H1 (cell line): Measurements from ENCODE around the gene CCDC18. TPM values are rescaled to one million over a fixed set of nuclear protein-coding genes. Genes with fewer than 3 reads are reported as not detected.

Experiments used
- CTCF ChIA-PET: fragments of 300-600 bp; sonication (Branson Sonifier 250); formaldehyde crosslinking; loops from one replicate; lab custom pipeline; 2021; ENCODE audit not compliant: partially characterized antibody; lab: Charles Lee
- POLR2A ChIA-PET: fragments of 300-600 bp; sonication (Branson Sonifier 250); formaldehyde crosslinking; loops from one replicate; lab custom pipeline; 2021; ENCODE audit warnings: inconsistent platforms; ENCODE audit not compliant: partially characterized antibody; lab: Charles Lee
- DNase-seq, 2 experiments: peaks; one replicate each; pipeline versions ENCODE4 v3.0.0 to v3.0.0-alpha.2; 2010 to 2022; ENCODE audit warnings: low spot score in 2 of 2, low read depth in 1 of 2, mixed read lengths in 1 of 2
- FAIRE-seq: peaks from 2 replicates; lab custom pipeline; 2011; peaks lifted over from hg19 to GRCh38; lab: Jason Lieb, UNC
- H2AFZ ChIP-seq: 2 replicates; pipeline ENCODE4 v1.8.1; 2012; ENCODE audit warnings: low read length, inconsistent platforms
- H2AK5ac ChIP-seq: 2 replicates; pipeline ENCODE4 v1.6.1; 2013; ENCODE audit warnings: low read depth, low read length
- H2BK120ac ChIP-seq: replicated peaks from 2 replicates; pipeline ENCODE3; 2013; ENCODE audit warnings: low read depth, low read length, inconsistent platforms
- H2BK12ac ChIP-seq: 2 replicates; pipeline ENCODE4 v1.6.1; 2013; ENCODE audit warnings: low read depth, low read length
- H2BK15ac ChIP-seq: 2 replicates; pipeline ENCODE4 v1.6.1; 2013; ENCODE audit warnings: low read length
- H2BK20ac ChIP-seq: 2 replicates; pipeline ENCODE4 v1.6.1; 2013; ENCODE audit warnings: low read length
- H2BK5ac ChIP-seq: 2 replicates; pipeline ENCODE4 v1.6.1; 2013; ENCODE audit warnings: low read depth, low read length
- H3K14ac ChIP-seq: 2 replicates; pipeline ENCODE4 v1.6.1; 2013; ENCODE audit warnings: inconsistent platforms; ENCODE audit not compliant: insufficient read length
- H3K18ac ChIP-seq: 2 replicates; pipeline ENCODE4 v1.6.1; 2013; ENCODE audit warnings: low read length; ENCODE audit errors: extremely low read depth
- H3K23ac ChIP-seq: 2 replicates; pipeline ENCODE4 v1.6.1; 2013; ENCODE audit warnings: inconsistent platforms; ENCODE audit not compliant: insufficient read length
- H3K23me2 ChIP-seq: 2 replicates; pipeline ENCODE4 v1.6.1; 2013; ENCODE audit warnings: low read depth, low read length
- H3K27ac ChIP-seq: 2 replicates; pipeline ENCODE4 v1.6.1; 2011; ENCODE audit warnings: low read depth, low read length, inconsistent platforms
- H3K27me3 ChIP-seq, 4 experiments: replicated peaks in 1 of 4; 1 replicate in 1 of 4; 2 replicates in 3 of 4; pipeline versions ENCODE4 v1.6.1 to v1.8.1; 2011 to 2013; ENCODE audit warnings: low read length in 3 of 4, mild to moderate bottlenecking in 3 of 4, inconsistent platforms in 2 of 4, mixed read lengths in 2 of 4, moderate library complexity in 1 of 4; ENCODE audit not compliant: control insufficient read depth in 3 of 4, insufficient read depth in 3 of 4; ENCODE audit errors: extremely low read depth in 1 of 4
- H3K36me3 ChIP-seq, 4 experiments: 2 replicates each; pipeline versions ENCODE4 v1.6.1 to v1.8.1; 2011 to 2013; ENCODE audit warnings: mild to moderate bottlenecking in 4 of 4, low read length in 3 of 4, moderate library complexity in 2 of 4, control low read depth in 1 of 4, inconsistent platforms in 1 of 4; ENCODE audit not compliant: insufficient read depth in 4 of 4, control insufficient read depth in 2 of 4
- H3K4ac ChIP-seq: replicated peaks from 2 replicates; pipeline ENCODE3; 2013; ENCODE audit warnings: low read length, low read depth, mixed read lengths, inconsistent platforms; ENCODE audit not compliant: insufficient read length
- H3K4me1 ChIP-seq, 4 experiments: replicated peaks in 1 of 4; 1 replicate in 1 of 4; 2 replicates in 3 of 4; pipeline versions ENCODE4 v1.6.1 to v1.8.1; 2011 to 2013; ENCODE audit warnings: low read length in 3 of 4, inconsistent platforms in 2 of 4, mixed read lengths in 1 of 4; ENCODE audit not compliant: insufficient read depth in 4 of 4, control insufficient read depth in 3 of 4
- H3K4me2 ChIP-seq, 2 experiments: 2 replicates each; pipeline versions ENCODE4 v1.6.1 to v1.8.1; 2011 to 2013; ENCODE audit warnings: low read depth in 2 of 2, low read length in 2 of 2, control low read depth in 1 of 2, inconsistent platforms in 1 of 2, mild to moderate bottlenecking in 1 of 2; ENCODE audit not compliant: insufficient read depth in 1 of 2
- H3K4me3 ChIP-seq, 4 experiments: fragments of 200-600, 300-600 bp in 1 of 4; sonication (generic), shearing (Covaris generic), sonication (Bioruptor Twin) in 1 of 4; 2 replicates each; pipeline versions ENCODE4 v1.5.1 to v1.8.1; 2011 to 2016; ENCODE audit warnings: low read length in 4 of 4, low read depth in 3 of 4, control low read depth in 2 of 4, inconsistent platforms in 2 of 4, mild to moderate bottlenecking in 2 of 4, mixed read lengths in 1 of 4, moderate library complexity in 1 of 4; ENCODE audit not compliant: insufficient read depth in 2 of 4; ENCODE audit errors: extremely low read depth in 1 of 4
- H3K56ac ChIP-seq: replicated peaks from 2 replicates; pipeline ENCODE3; 2013; ENCODE audit warnings: low read depth, mild to moderate bottlenecking, mixed read lengths, low read length, inconsistent platforms; ENCODE audit not compliant: insufficient read length
- H3K79me1 ChIP-seq: 2 replicates; pipeline ENCODE4 v1.6.1; 2013; ENCODE audit warnings: low read depth, low read length, control low read depth
- H3K79me2 ChIP-seq, 2 experiments: 2 replicates each; pipeline versions ENCODE4 v1.6.1 to v1.8.1; 2012 to 2013; ENCODE audit warnings: low read length in 2 of 2, mild to moderate bottlenecking in 2 of 2, inconsistent platforms in 1 of 2; ENCODE audit not compliant: insufficient read depth in 2 of 2, control insufficient read depth in 1 of 2
- H3K9ac ChIP-seq, 4 experiments: replicated peaks in 1 of 4; 1 replicate in 1 of 4; 2 replicates in 3 of 4; pipeline versions ENCODE4 v1.6.1 to v1.8.1; 2011 to 2013; ENCODE audit warnings: low read depth in 3 of 4, low read length in 3 of 4, control low read depth in 2 of 4, mild to moderate bottlenecking in 2 of 4, moderate library complexity in 2 of 4, inconsistent platforms in 1 of 4; ENCODE audit errors: extremely low read depth in 1 of 4
- H3K9me3 ChIP-seq, 2 experiments: 2 replicates each; pipeline versions ENCODE4 v1.6.1 to v1.8.1; 2012 to 2013; ENCODE audit warnings: mild to moderate bottlenecking in 2 of 2, moderate library complexity in 2 of 2, control low read depth in 1 of 2, inconsistent platforms in 1 of 2, low read depth in 1 of 2, low read length in 1 of 2, mixed read lengths in 1 of 2; ENCODE audit not compliant: insufficient read depth in 2 of 2
- H4K20me1 ChIP-seq, 2 experiments: replicated peaks in 1 of 2; 2 replicates each; pipeline versions ENCODE3 to v1.8.1; 2011 to 2013; ENCODE audit warnings: inconsistent platforms in 2 of 2, low read length in 2 of 2, mild to moderate bottlenecking in 1 of 2; ENCODE audit not compliant: insufficient read depth in 2 of 2, control insufficient read depth in 1 of 2
- H4K5ac ChIP-seq: 2 replicates; pipeline ENCODE4 v1.6.1; 2013; ENCODE audit warnings: low read length, low read depth, mixed read lengths, inconsistent platforms; ENCODE audit not compliant: insufficient read length
- H4K8ac ChIP-seq: 2 replicates; pipeline ENCODE4 v1.8.0; 2013; ENCODE audit warnings: mild to moderate bottlenecking, moderate library complexity, low read length, inconsistent platforms; ENCODE audit not compliant: insufficient read depth; ENCODE audit errors: extremely low read depth
- H4K91ac ChIP-seq: replicated peaks from 2 replicates; pipeline ENCODE3; 2013; ENCODE audit warnings: low read length, mixed read lengths, inconsistent platforms; ENCODE audit not compliant: insufficient read length
- BCL11A ChIP-seq, 2 experiments: IDR thresholded peaks; one replicate each; pipeline ENCODE4 v1.6.1; 2011; ENCODE audit warnings: low read depth in 2 of 2, low read length in 2 of 2, mild to moderate bottlenecking in 2 of 2
- HDAC6 ChIP-seq: IDR thresholded peaks from one replicate; pipeline ENCODE4 v1.7.1; 2012; ENCODE audit warnings: low read depth, mild to moderate bottlenecking, inconsistent platforms, low read length, moderate library complexity
- MAFK ChIP-seq: IDR thresholded peaks from 2 replicates; pipeline ENCODE4 v1.6.1; 2012; ENCODE audit warnings: low read depth, mild to moderate bottlenecking, improper control_type of control experiment, low read length
- MAX ChIP-seq: IDR thresholded peaks from 2 replicates; pipeline ENCODE4 v1.6.1; 2012; ENCODE audit warnings: inconsistent platforms
- NRF1 ChIP-seq: IDR thresholded peaks from 2 replicates; pipeline ENCODE4 v1.6.1; 2011; ENCODE audit warnings: mild to moderate bottlenecking, low read depth, low read length, improper control_type of control experiment
- PHF8 ChIP-seq: fragments of 200-600 bp; sonication (generic); conservative IDR thresholded peaks from 2 replicates; pipeline ENCODE4 v1.7.1; 2012; ENCODE audit warnings: low read depth, mild to moderate bottlenecking, inconsistent platforms, low read length, moderate library complexity
- POLR2A ChIP-seq, 2 experiments: IDR thresholded peaks; 1 replicate in 1 of 2; 2 replicates in 1 of 2; pipeline ENCODE4 v1.6.1; 2011; ENCODE audit warnings: low read depth in 2 of 2, low read length in 2 of 2, mild to moderate bottlenecking in 2 of 2; ENCODE audit errors: control extremely low read depth in 1 of 2
- SAP30 ChIP-seq: fragments of 300-600 bp; sonication (generic); IDR thresholded peaks from 2 replicates; pipeline ENCODE4 v1.7.1; 2012; ENCODE audit warnings: low read length, moderate library complexity, mild to moderate bottlenecking, inconsistent platforms; ENCODE audit not compliant: insufficient read depth, insufficient replicate concordance
- SP2 ChIP-seq: IDR thresholded peaks from 2 replicates; pipeline ENCODE4 v1.6.1; 2012; ENCODE audit warnings: mild to moderate bottlenecking, low read length, inconsistent platforms
- SUZ12 ChIP-seq: fragments of 200-600 bp; sonication (generic); IDR thresholded peaks from 2 replicates; pipeline ENCODE4 v1.6.1; 2012; ENCODE audit warnings: mild to moderate bottlenecking, inconsistent platforms, low read length, moderate library complexity, mixed read lengths
- TAF7 ChIP-seq: optimal IDR thresholded peaks from 2 replicates; pipeline ENCODE3; 2011; ENCODE audit warnings: low read depth, mild to moderate bottlenecking, inconsistent platforms, low read length, moderate library complexity, borderline replicate concordance
- TEAD4 ChIP-seq: IDR thresholded peaks from 2 replicates; pipeline ENCODE4 v1.6.1; 2012; ENCODE audit warnings: low read depth, low read length, inconsistent platforms, mixed read lengths
- ZNF274 ChIP-seq: IDR thresholded peaks from 2 replicates; pipeline ENCODE4 v1.7.0; 2012; ENCODE audit warnings: low read length, borderline replicate concordance; ENCODE audit errors: extremely low read depth
- WGBS, 2 experiments: shearing (Covaris generic) in 1 of 2; methylation state at CpG; one replicate each; pipeline versions ENCODE4 v1.1.6 to v1.1.7; 2013 to 2015; ENCODE audit warnings: low lambda C conversion rate in 2 of 2, mixed read lengths in 2 of 2, inconsistent platforms in 1 of 2, low coverage in 1 of 2, missing lambda C conversion rate in 1 of 2; ENCODE audit not compliant: insufficient replicate concordance in 2 of 2, insufficient coverage in 1 of 2, insufficient read length in 1 of 2; ENCODE audit errors: extremely low coverage in 1 of 2, missing lambda C conversion rate in 1 of 2; 5-methylcytosine and 5-hydroxymethylcytosine counted together
- polyA plus RNA-seq, 7 experiments: library from polyadenylated mRNA; depleted of rRNA in 3 of 7; stranded (reverse) in 5 of 7; unstranded in 2 of 7; fragments of >200 nt in 5 of 7; fragments of 200-250 nt in 2 of 7; gene quantifications; 1 replicate in 5 of 7; 2 replicates in 1 of 7; 4 replicates in 1 of 7; pipeline versions ENCODE4 v1.2.1 to v1.2.3, GENCODE V29; 2011 to 2013; ENCODE audit warnings: missing spikeins in 2 of 7, mixed read lengths in 2 of 7
- total RNA-seq: library from RNA; stranded (reverse); fragmentation: NEBNext Ultra II Directional; extraction: Animal tissue kit (Norgen Biotek cat#: 25700); gene quantifications from 2 replicates; pipeline ENCODE4 v1.2.1, GENCODE V29; 2021
- TF ChIP-seq, protein P1 (sequence below): IDR thresholded peaks from 2 replicates; pipeline ENCODE4 v1.6.1; 2011; ENCODE audit warnings: low read length, improper control_type of control experiment

The CCDC18 gene
- total and polyA plus RNA-seq, 2 of the 8 experiments (the other 6 are each of a cell fraction or from before 2014, with no cell fraction given): 3.0 to 21.2 TPM

DNA sequence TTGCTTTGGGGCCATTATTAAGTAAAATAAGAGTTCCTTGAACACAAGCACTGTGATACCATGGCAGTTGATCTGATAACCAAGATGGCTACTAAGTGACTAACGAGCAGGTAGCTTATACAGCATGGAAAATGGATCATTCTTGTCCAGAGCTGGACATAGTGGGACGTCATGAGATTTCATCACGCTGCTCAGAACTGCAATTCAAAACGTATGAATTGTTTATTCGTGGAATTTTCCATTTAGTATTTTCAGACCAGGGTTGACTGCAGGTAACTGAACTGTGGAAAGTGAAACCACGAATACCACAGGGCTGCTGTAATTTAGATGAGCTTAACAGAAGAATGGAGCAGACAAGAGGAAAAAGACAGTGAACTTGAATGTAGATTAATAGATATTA is 38.9 kb downstream of the CCDC18 start:
- no peak overlapping the region for H2BK5ac ChIP-seq
- H3K79me2 ChIP-seq: no peaks in the 10 kb centered on the region
- no peak overlapping the region for H3K27ac ChIP-seq
- no peak overlapping the region for H2AK5ac ChIP-seq
- H4K5ac ChIP-seq: no peak overlapping the region
- H3K18ac ChIP-seq: no peak overlapping the region
- no peaks in the 10 kb centered on the region for H4K20me1 ChIP-seq
- WGBS, 2 experiments: 94% methylated on average over 6 of the region's 6 CpGs; no CpG with 5 or more reads in 1 of the 2 experiments
- DNase-seq (no peak), FAIRE-seq (no peak)
- H3K23me2 ChIP-seq: no peaks in the 10 kb centered on the region
- H3K9ac ChIP-seq: no peak overlapping the region
- no peaks in the 10 kb centered on the region for H3K79me1 ChIP-seq
- H3K23ac ChIP-seq: no peak overlapping the region
- no peak overlapping the region for H3K4me2 ChIP-seq
- no peak overlapping the region for H2AFZ ChIP-seq
- H2BK12ac ChIP-seq: no peak overlapping the region
- POLR2A ChIA-PET: no interaction called here
- H3K4ac ChIP-seq: no peak overlapping the region
- no peak overlapping the region for H3K4me3 ChIP-seq
- no peak overlapping the region for H4K91ac ChIP-seq
- H3K36me3 ChIP-seq: peaks cover 0 to 84% (median 21%) of the 10 kb centered on the region in 4 experiments; a peak in 6 of 8 replicates
- H2BK120ac ChIP-seq: no peak overlapping the region
- CTCF ChIA-PET: no interaction called here
- H3K9me3 ChIP-seq: peaks cover 0 to 3% of the 10 kb centered on the region in 2 experiments; a peak in 1 of 4 replicates
- H3K4me1 ChIP-seq: no peaks in the 10 kb centered on the region
- no peak overlapping the region for H4K8ac ChIP-seq
- no peak overlapping the region for H2BK20ac ChIP-seq
- H2BK15ac ChIP-seq: no peak overlapping the region
- H3K14ac ChIP-seq: no peak overlapping the region
- H3K27me3 ChIP-seq: no peaks in the 10 kb centered on the region
- no peak overlapping the region for H3K56ac ChIP-seq
- TF ChIP-seq BCL11A (IDR thresholded peaks at IDR 0.05; ENCODE audit: low read depth in 2 of 2, low read length in 2 of 2) (no peak), MAX (no peak), SAP30 (no peak), MAFK (no peak), HDAC6 (no peak), PHF8 (no peak), ZNF274 (no peak), POLR2A (IDR thresholded peaks at IDR 0.05; ENCODE audit: control extremely low read depth in 1 of 2, low read depth in 2 of 2, low read length in 2 of 2) (no peak), NRF1 (no peak), TEAD4 (no peak), SP2 (no peak), SUZ12 (no peak), TAF7 (no peak)
- TF ChIP-seq, protein P1, sequence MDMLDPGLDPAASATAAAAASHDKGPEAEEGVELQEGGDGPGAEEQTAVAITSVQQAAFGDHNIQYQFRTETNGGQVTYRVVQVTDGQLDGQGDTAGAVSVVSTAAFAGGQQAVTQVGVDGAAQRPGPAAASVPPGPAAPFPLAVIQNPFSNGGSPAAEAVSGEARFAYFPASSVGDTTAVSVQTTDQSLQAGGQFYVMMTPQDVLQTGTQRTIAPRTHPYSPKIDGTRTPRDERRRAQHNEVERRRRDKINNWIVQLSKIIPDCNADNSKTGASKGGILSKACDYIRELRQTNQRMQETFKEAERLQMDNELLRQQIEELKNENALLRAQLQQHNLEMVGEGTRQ: no peak
